Activated T-cell treated with anti-CD3 and anti-CD28 coated beads for 24 hours (primary cell): Measurements from ENCODE around the gene NLGN1.
A peak's percentile ranks its signal among the peaks of the same experiment; 100 is the strongest.
"Not testable (repeated sequence)": the region's sequence is repeated elsewhere in the genome, so short reads cannot be mapped to it uniquely, and the experiment has no call there.

Experiments
- DNase-seq: peaks from one replicate; pipeline ENCODE4 v3.0.0-alpha.2; 2020; ENCODE audit warnings: low read depth

NLGN1 gene

DNA sequence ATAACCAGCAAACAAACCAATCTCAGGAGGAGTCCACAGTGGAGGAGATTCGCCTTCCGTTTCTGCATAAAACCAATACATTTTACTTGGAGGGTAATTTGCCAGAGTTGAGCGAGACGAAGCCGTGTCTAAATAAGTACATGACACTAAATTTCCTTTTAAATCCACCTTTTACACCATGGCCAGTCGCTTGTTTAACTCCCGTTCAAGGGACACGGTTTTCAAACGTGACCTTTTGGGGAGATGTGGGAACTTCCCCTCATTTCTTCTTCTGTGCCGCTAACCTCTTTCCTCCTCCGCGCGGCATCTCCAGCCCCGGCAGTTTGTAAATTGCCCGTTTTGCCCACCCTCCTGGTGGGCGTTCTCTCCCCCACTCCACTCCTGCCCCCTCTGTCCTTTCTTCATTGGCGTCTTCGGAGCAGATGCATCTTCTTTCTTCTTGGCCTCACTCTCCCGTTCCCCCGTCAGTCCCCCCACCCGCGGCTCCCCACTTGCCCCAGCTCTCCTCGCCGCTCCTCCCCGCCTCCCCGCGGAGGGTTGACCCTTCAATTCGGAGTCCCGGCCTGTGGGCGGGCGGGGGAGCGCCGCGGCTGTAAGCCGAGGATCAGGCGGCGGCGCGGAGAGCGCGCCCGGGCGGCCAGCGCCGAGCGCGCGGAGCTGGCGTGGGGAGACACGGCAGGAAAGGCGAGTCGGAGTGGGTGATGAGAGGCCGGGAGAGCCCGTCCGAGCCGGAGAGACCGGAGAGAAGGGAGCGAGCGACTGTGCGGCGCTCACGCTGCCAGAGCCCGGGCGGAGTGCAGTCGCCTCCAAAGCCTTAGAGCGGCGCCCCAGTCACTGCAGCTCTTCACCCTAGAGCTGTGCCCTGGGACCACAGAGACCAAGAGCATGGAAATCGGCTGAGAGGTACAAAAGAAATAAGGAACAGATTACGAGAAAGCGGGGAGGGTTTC lies at the start of gene NLGN1:
TSS of gene NLGN1 (plus strand) at position 584 of the 950 bp plus-strand sequence.
- DNase-seq = no peak

DNA sequence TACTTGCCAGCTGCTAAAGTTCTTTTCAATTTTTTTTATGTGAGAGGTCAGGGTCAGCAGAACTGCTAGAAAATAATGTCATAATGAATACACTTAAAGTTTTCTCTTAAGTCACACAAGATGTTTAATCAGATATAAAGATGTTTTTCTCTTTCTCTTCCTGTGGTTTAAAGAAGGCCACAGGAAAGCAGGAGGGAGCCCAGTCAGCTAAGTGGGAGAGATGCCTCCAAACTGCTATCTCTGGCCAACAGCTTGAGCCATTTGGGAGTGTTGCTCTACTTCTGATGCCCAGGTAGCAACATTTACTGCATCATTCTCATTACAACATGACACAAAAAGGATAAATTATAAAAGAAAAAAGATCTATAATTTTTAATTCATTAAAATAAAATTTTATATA lies 45.7 kb upstream of the NLGN1 start:
- DNase-seq = no peak

- not testable (repeated sequence) for DNase-seq
Observed at GRCh38 chr3:173353137-173353536, 44.4 kb upstream of the NLGN1 start.

GRCh38 chr3:173354124-173354523 lies 43.4 kb upstream of the NLGN1 start:
- DNase-seq = no peak

GRCh38 chr3:173371848-173372487 lies 25.6 kb upstream of the NLGN1 start:
- DNase-seq = no peak

GRCh38 chr3:173380681-173381080 lies 16.9 kb upstream of the NLGN1 start:
- DNase-seq = no peak

DNA sequence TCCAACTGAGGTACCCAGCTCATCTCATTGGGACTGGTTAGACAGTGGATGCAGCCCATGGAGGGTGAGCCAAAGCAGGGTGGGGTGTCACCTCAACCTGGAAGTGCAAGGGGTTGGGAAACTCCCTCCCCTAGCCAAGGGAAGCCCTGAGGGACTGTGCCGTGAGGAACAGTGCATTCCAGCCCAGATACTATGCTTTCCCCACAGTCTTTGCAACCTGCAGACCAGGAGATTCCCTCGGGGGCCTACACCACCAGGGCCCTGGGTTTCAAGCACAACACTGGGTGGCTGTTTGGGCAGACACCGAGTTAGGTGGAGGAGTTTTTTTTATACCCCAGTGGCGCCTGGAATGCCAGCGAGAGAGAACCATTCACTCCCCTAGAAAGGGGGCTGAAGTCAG lies 15.6 kb upstream of the NLGN1 start:
- DNase-seq = not testable (repeated sequence)

DNA sequence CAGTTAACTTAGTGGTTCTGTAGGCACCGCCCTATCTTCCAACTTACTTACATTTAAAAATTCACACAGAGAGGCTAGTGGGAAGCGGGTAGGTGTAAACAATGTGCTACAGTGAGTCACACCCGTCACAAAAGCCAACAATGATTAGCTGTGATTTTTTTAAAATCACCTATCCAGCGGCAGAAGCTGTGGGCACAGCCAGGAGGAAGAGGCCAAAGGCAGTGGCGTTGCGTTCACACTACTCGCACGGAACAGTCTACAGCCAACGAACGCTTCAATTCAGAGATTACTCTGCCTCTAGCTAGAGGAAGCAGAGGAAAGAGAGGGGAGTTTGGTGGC lies 2.5 kb upstream of the NLGN1 start:
- no peak for DNase-seq

GRCh38 chr3:173395412-173396181 lies 1.9 kb upstream of the NLGN1 start:
- peak; percentile 20 for DNase-seq

- DNase-seq = no peak
Observed at GRCh38 chr3:173396191-173397041, 1.1 kb upstream of the NLGN1 start.

- no peak for DNase-seq
Observed at GRCh38 chr3:173398111-173398479, 551 bp downstream of the NLGN1 start.

DNA sequence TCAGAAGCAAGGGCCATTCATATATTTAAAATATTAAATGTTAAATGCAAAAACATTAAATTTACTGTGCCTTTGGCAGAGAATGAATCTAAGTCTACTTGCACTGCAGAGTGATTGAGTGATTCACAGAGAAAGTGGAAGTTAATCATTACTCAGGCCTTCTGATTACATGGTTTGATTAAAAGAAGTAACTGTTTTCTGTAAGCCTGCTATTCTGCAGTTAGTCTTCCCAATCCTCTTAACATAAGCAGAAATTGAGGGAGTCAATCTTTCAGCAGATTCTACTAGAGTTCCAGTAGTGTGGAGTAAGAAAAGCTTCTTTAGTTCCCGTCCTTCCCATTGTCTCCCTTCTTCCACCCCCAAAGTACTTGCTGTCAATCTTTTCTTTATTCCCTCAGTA lies 1.5 kb downstream of the NLGN1 start:
- no peak for DNase-seq

- no peak for DNase-seq
Observed at GRCh38 chr3:173401369-173401768, 3.8 kb downstream of the NLGN1 start.

GRCh38 chr3:173402656-173403055 lies 5.1 kb downstream of the NLGN1 start:
- no peak for DNase-seq

DNA sequence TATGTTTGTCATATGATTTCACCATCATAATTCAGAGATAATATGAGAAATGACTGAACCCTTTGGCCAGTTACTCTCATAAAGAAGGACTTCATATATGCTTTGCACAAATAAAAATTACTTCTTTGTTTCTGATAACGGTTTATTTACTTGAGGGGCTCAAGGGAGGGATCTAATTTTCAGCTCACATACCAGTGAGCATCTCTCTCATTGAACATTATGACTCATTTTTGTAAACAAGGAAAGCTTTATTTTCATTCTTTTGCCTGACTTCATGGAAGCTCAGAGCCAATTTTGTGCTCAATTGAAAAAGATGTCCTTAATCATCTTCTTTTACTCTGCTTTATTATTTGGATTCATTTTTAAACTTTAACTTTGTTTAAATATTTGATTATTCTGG lies 5.8 kb downstream of the NLGN1 start:
- no peak for DNase-seq

DNA sequence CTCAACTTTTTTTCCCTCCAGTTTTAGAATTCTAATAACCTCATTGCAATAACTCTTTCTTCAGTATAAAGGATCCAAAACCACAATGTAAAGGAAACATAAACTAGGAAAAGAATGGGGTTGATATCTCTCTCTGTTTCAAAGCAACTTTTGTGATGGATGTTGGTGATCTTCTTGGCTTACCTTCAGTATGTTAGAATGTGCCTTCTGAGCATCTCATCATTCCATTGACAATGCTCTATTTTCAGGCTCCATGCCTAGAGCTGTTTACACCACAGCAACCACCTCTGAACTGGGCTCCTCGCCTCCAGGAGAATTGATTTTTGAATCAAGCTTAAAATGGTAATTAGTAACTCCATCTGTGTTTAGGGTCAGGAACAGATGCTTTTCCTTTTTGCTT lies 6.6 kb downstream of the NLGN1 start:
- DNase-seq = no peak

DNA sequence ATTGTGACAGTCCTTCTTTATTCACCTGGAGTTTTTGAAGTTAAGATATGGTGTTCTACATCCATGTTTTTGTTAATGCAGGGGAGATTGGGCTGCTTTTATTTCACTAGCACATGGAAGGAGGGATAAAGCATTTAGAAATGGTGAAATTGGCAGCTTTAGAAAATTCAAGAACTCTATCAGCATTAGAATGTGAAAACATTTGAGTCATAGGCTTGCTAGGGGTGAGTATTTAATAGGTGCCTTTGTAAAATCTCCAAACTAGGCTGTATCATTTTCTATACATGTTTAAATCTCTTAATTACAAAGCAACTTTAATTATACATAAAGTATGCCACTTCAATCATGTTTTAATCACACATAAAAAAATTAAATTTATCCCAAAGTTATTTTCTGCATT lies 12.9 kb downstream of the NLGN1 start:
- no peak for DNase-seq

DNA sequence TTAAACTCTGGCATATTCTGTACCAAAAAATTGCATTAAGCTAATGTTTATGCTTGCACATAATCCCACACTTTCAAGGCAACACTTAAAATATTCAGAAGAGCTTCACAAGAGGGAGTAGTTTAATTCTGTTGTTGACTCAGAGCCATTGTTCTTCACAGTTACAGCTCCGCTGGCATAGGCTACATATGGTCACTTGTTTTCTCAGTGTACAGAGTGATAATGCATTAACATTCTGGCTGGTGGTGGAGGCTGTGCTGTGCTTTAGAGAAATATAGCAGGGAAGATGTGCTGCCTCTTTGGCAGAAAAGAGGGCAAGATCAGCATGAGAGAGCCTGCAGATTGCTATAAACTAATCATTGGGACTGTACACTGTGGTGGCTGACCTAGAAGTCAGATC lies 13.3 kb downstream of the NLGN1 start:
- no peak for DNase-seq

GRCh38 chr3:173411375-173411973 lies 13.9 kb downstream of the NLGN1 start:
- no peak for DNase-seq

- DNase-seq = no peak
Observed at GRCh38 chr3:173416070-173416469, 18.5 kb downstream of the NLGN1 start.

- DNase-seq = no peak
Observed at GRCh38 chr3:173429076-173429475, 31.5 kb downstream of the NLGN1 start.
